IMR-90 (cell line): ENCODE data around the gene CDK14. TPM values are rescaled to one million over a fixed set of nuclear protein-coding genes. Genes with fewer than 3 reads are reported as not detected.

Experiments
- ATAC-seq: fragments of 200-7000 bp; cut with Tn5 transposase; 2 replicates; pipeline ENCODE4 v1.9.1; 2020; ENCODE audit warnings: low read depth, mild to moderate bottlenecking, moderate library complexity
- BruUV-seq: library from RNA; stranded (reverse); fragments of 400-500 nt; replicated peaks from 2 replicates; lab custom pipeline; 2021; lab: Mats Ljungman, UMichigan
- CTCF ChIA-PET: fragments of 300-600 bp; formaldehyde crosslinking; extraction: SDS; loops from one replicate; lab custom pipeline; 2021; ENCODE audit warnings: antibody characterized with exemption; lab: Yijun Ruan, JAX
- POLR2A ChIA-PET: fragments of 300-600 bp; sonication (Branson Sonifier 250); formaldehyde crosslinking; loops from one replicate; lab custom pipeline; 2022; ENCODE audit warnings: antibody characterized with exemption; ENCODE audit not compliant: unreplicated experiment; lab: Charles Lee
- DNase-seq: peaks from one replicate; pipeline ENCODE4 v3.0.0; 2013
- H2AFZ ChIP-seq: replicated peaks from 2 replicates; pipeline ENCODE3; 2013; ENCODE audit warnings: low read length, mild to moderate bottlenecking; ENCODE audit not compliant: poor library complexity
- H2AK5ac ChIP-seq: 2 replicates; pipeline ENCODE4 v1.6.1; 2013; ENCODE audit warnings: low read depth, low read length, inconsistent platforms
- H2AK9ac ChIP-seq: replicated peaks from 2 replicates; pipeline ENCODE3; 2013; ENCODE audit warnings: mild to moderate bottlenecking, low read depth, low read length, moderate library complexity; ENCODE audit not compliant: poor library complexity
- H2BK120ac ChIP-seq: 2 replicates; pipeline ENCODE4 v1.6.1; 2013; ENCODE audit warnings: low read depth, low read length, inconsistent platforms
- H2BK15ac ChIP-seq: 3 replicates; pipeline ENCODE4 v1.6.1; 2013; ENCODE audit warnings: low read depth, low read length, inconsistent platforms
- H2BK20ac ChIP-seq: 2 replicates; pipeline ENCODE4 v1.6.1; 2013; ENCODE audit warnings: low read depth, mild to moderate bottlenecking, inconsistent platforms, low read length, moderate library complexity
- H2BK5ac ChIP-seq: 2 replicates; pipeline ENCODE4 v1.6.1; 2013; ENCODE audit warnings: mild to moderate bottlenecking, low read depth, low read length, inconsistent platforms; ENCODE audit not compliant: poor library complexity, severe bottlenecking
- H3K14ac ChIP-seq: replicated peaks from 2 replicates; pipeline ENCODE4 v1.6.1; 2013; ENCODE audit warnings: low read depth, low read length, inconsistent platforms
- H3K18ac ChIP-seq: 2 replicates; pipeline ENCODE4 v1.6.1; 2013; ENCODE audit warnings: low read depth, low read length, control low read depth
- H3K23ac ChIP-seq: 2 replicates; pipeline ENCODE4 v1.6.1; 2013; ENCODE audit warnings: low read depth, low read length, inconsistent platforms
- H3K27ac ChIP-seq: 2 replicates; pipeline ENCODE4 v1.5.1; 2013; ENCODE audit warnings: mild to moderate bottlenecking, control low read depth, low read length; ENCODE audit not compliant: insufficient read depth
- H3K27me3 ChIP-seq: 2 replicates; pipeline ENCODE4 v1.6.1; 2013; ENCODE audit warnings: low read length; ENCODE audit not compliant: control insufficient read depth, insufficient read depth
- H3K36me3 ChIP-seq: 2 replicates; pipeline ENCODE4 v1.6.1; 2013; ENCODE audit warnings: low read length, mixed read lengths; ENCODE audit not compliant: control insufficient read depth, insufficient read depth
- H3K4ac ChIP-seq: 2 replicates; pipeline ENCODE4 v1.6.1; 2013; ENCODE audit warnings: low read depth, low read length, inconsistent platforms
- H3K4me1 ChIP-seq: 2 replicates; pipeline ENCODE4 v1.6.1; 2013; ENCODE audit warnings: low read length, mixed read lengths; ENCODE audit not compliant: control insufficient read depth, insufficient read depth
- H3K4me2 ChIP-seq: 2 replicates; pipeline ENCODE4 v1.6.1; 2013; ENCODE audit warnings: low read depth, mild to moderate bottlenecking, control low read depth, low read length, moderate library complexity
- H3K4me3 ChIP-seq: 2 replicates; pipeline ENCODE4 v1.5.1; 2013; ENCODE audit warnings: low read depth, mild to moderate bottlenecking, control low read depth, low read length, moderate library complexity; ENCODE audit not compliant: insufficient read depth
- H3K56ac ChIP-seq: 2 replicates; pipeline ENCODE4 v1.6.1; 2013; ENCODE audit warnings: low read length, inconsistent platforms; ENCODE audit not compliant: insufficient read depth; ENCODE audit errors: extremely low read depth
- H3K79me1 ChIP-seq, 2 experiments: 2 replicates each; pipeline ENCODE4 v1.6.1; 2013; ENCODE audit warnings: low read length in 2 of 2, inconsistent platforms in 1 of 2, low read depth in 1 of 2
- H3K9ac ChIP-seq: 2 replicates; pipeline ENCODE4 v1.6.1; 2013; ENCODE audit warnings: low read depth, low read length, control low read depth
- H3K9me1 ChIP-seq: 2 replicates; pipeline ENCODE4 v1.6.1; 2013; ENCODE audit warnings: low read length, inconsistent platforms; ENCODE audit not compliant: insufficient read depth
- H3K9me3 ChIP-seq: 2 replicates; pipeline ENCODE4 v1.6.1; 2013; ENCODE audit warnings: low read length; ENCODE audit not compliant: control insufficient read depth, insufficient read depth
- H4K20me1 ChIP-seq: 2 replicates; pipeline ENCODE4 v1.6.1; 2013; ENCODE audit warnings: low read length, inconsistent platforms; ENCODE audit not compliant: insufficient read depth
- H4K5ac ChIP-seq: 2 replicates; pipeline ENCODE4 v1.6.1; 2013; ENCODE audit warnings: mild to moderate bottlenecking, low read depth, low read length, control low read depth
- H4K8ac ChIP-seq, 2 experiments: 2 replicates each; pipeline ENCODE4 v1.6.1; 2013; ENCODE audit warnings: low read depth in 2 of 2, low read length in 2 of 2, control low read depth in 1 of 2, inconsistent platforms in 1 of 2
- H4K91ac ChIP-seq: 2 replicates; pipeline ENCODE4 v1.6.1; 2013; ENCODE audit warnings: low read depth, low read length, inconsistent platforms; ENCODE audit not compliant: insufficient read depth
- BHLHE40 ChIP-seq: fragments of 150-350 bp; IDR thresholded peaks from 2 replicates; pipeline ENCODE4 v1.6.1; 2016; ENCODE audit warnings: mild to moderate bottlenecking, low read depth, low read length
- CEBPB ChIP-seq: IDR thresholded peaks from 2 replicates; pipeline ENCODE4 v1.6.1; 2012; ENCODE audit warnings: low read depth, low read length, improper control_type of control experiment
- ELK1 ChIP-seq: fragments of 150-350 bp; IDR thresholded peaks from 2 replicates; pipeline ENCODE4 v1.6.1; 2016; ENCODE audit warnings: low read depth, mild to moderate bottlenecking, low read length, moderate library complexity, borderline replicate concordance
- FOS ChIP-seq: fragments of 150-350 bp; IDR thresholded peaks from 2 replicates; pipeline ENCODE4 v1.6.1; 2016; ENCODE audit warnings: low read depth, low read length
- NFE2L2 ChIP-seq: fragments of 150-350 bp; IDR thresholded peaks from 2 replicates; pipeline ENCODE4 v1.6.1; 2016; ENCODE audit warnings: low read depth, mild to moderate bottlenecking, low read length
- RAD21 ChIP-seq: IDR thresholded peaks from 2 replicates; pipeline ENCODE4 v1.6.1; 2012; ENCODE audit warnings: low read length, improper control_type of control experiment
- RCOR1 ChIP-seq: IDR thresholded peaks from 2 replicates; pipeline ENCODE4 v1.6.1; 2012; ENCODE audit warnings: mild to moderate bottlenecking, low read length, improper control_type of control experiment; ENCODE audit not compliant: insufficient replicate concordance
- RFX5 ChIP-seq: IDR thresholded peaks from 2 replicates; pipeline ENCODE4 v1.8.0; 2012; ENCODE audit warnings: low read depth, mild to moderate bottlenecking, low read length, moderate library complexity
- SMC3 ChIP-seq: fragments of 150-350 bp; IDR thresholded peaks from 2 replicates; pipeline ENCODE4 v1.6.1; 2016; ENCODE audit warnings: low read depth, mild to moderate bottlenecking, antibody characterized with exemption, low read length, moderate library complexity
- USF2 ChIP-seq: fragments of 150-350 bp; IDR thresholded peaks from 2 replicates; pipeline ENCODE4 v1.6.1; 2017; ENCODE audit warnings: mild to moderate bottlenecking, antibody characterized with exemption, low read length, low read depth
- WGBS, 2 experiments: methylation state at CpG; one replicate each; pipeline versions ENCODE4 v1.1.5 to v1.1.7; 2013; ENCODE audit warnings: missing lambda C conversion rate in 2 of 2; ENCODE audit not compliant: insufficient read length in 1 of 2; ENCODE audit errors: extremely low coverage in 2 of 2; 5-methylcytosine and 5-hydroxymethylcytosine counted together
- dilution Hi-C: fragments of 300-500 bp; cut with HindIII; formaldehyde crosslinking; loops from one replicate; pipeline ENCODE4 v1.14.3; 2018; ENCODE audit warnings: low sequenced_read_pairs; ENCODE audit not compliant: unreplicated experiment
- in situ Hi-C: fragments of 300-500 bp; cut with MboI; formaldehyde crosslinking; loops from 3 replicates; pipeline ENCODE4 v1.14.3; 2019; ENCODE audit warnings: low sequenced_read_pairs, inconsistent platforms, mixed read lengths
- intact Hi-C: fragments of 100-400 bp; cut with micrococcal nuclease; formaldehyde crosslinking; loops from 2 replicates; pipeline ENCODE4 v1.10.0; 2022
- polyA plus RNA-seq, 3 experiments: library from polyadenylated mRNA; depleted of rRNA; stranded (reverse); fragments of >200 nt; gene quantifications; 2 replicates each; pipeline ENCODE4 v1.2.3, GENCODE V29; 2012; ENCODE audit warnings: low replicate concordance in 1 of 3
- total RNA-seq: library from RNA; depleted of rRNA; stranded (reverse); fragments of >200 nt; gene quantifications from 2 replicates; pipeline ENCODE4 v1.2.3, GENCODE V29; 2012

CDK14 gene
- total and polyA plus RNA-seq, 2 of the 4 experiments (the other 2 are of a cell fraction), result 10.1 to 29.6 TPM

- BruUV-seq, result no TSS peak
- in situ Hi-C loops, result no loop called here
- Histone ChIP-seq H4K20me1 (no peaks in the 10 kb centered on the region), H2BK120ac (no peak overlapping the region), H3K4me1 (no peaks in the 10 kb centered on the region; the same call in 1 of the 2 replicates), H3K27ac (no peak overlapping the region), H2AK9ac (no peak overlapping the region), H3K36me3 (no peaks in the 10 kb centered on the region), H3K27me3 (no peaks in the 10 kb centered on the region), H3K9me1 (no peaks in the 10 kb centered on the region), H2BK20ac (no peak overlapping the region), H2AK5ac (no peak overlapping the region), H3K23ac (no peak overlapping the region), H4K5ac (no peak overlapping the region), H3K79me1 (peaks cover 7 to 10% of the 10 kb centered on the region in 2 experiments), H3K9me3 (no peaks in the 10 kb centered on the region), H3K4me2 (no peak overlapping the region), H4K91ac (no peak overlapping the region), H3K4me3 (no peak overlapping the region), H3K18ac (no peak overlapping the region), H2AFZ (no peak overlapping the region), H3K14ac (no peak overlapping the region), H3K9ac (no peak overlapping the region), H3K56ac (no peak overlapping the region), H4K8ac (no peak overlapping the region), H2BK5ac (no peak overlapping the region), H3K4ac (no peak overlapping the region), H2BK15ac (no peak overlapping the region)
- ChIA-PET POLR2A (no interaction called here), CTCF (no interaction called here)
- WGBS, 2 experiments, result no CpG with 5 or more reads among the region's 2 CpGs
- DNase-seq, result no peak
- no peak for ATAC-seq
- intact Hi-C loops, result no loop called here
- no peak for TF ChIP-seq NFE2L2
- no peak for TF ChIP-seq RAD21
- no peak for TF ChIP-seq USF2
- no peak for TF ChIP-seq RFX5
- TF ChIP-seq RCOR1, result no peak
- no peak for TF ChIP-seq BHLHE40
- TF ChIP-seq ELK1, result no peak
- TF ChIP-seq CEBPB, result no peak
- no peak for TF ChIP-seq SMC3
- TF ChIP-seq FOS, result no peak
- dilution Hi-C loops, result no loop called here
Observed at GRCh38 chr7:90698616-90699015, 102.5 kb downstream of the CDK14 start.
